Natural killer cell (primary cell): ENCODE data around the gene CTTN. TPM values are rescaled to one million over a fixed set of nuclear protein-coding genes. Genes with fewer than 3 reads are reported as not detected.
"Not testable (repeated sequence)": the region's sequence is repeated elsewhere in the genome, so short reads cannot be mapped to it uniquely, and the experiment has no call there.

Source experiments
- ATAC-seq, 3 donors: fragments of 150-1000 bp in 2 of 3; fragments of 200-7000 bp in 1 of 3; cut with Tn5 transposase; 1 replicate in 1 of 3; 2 replicates in 2 of 3; pipeline ENCODE4 v1.10.0; 2021; ENCODE audit warnings: mild to moderate bottlenecking in 2 of 3, moderate library complexity in 2 of 3
- DNase-seq, 2 donors: peaks; one replicate each; pipeline versions ENCODE4 v3.0.0 to v3.0.0-alpha.2; 2013 to 2021; ENCODE audit warnings: mixed read lengths in 1 of 2
- H3K27ac ChIP-seq: one replicate; pipeline ENCODE4 v1.5.1; 2013; ENCODE audit warnings: mild to moderate bottlenecking, low read length
- H3K27me3 ChIP-seq: one replicate; pipeline ENCODE4 v1.6.1; 2013; ENCODE audit warnings: low read length; ENCODE audit not compliant: control insufficient read depth, insufficient read depth
- H3K36me3 ChIP-seq: one replicate; pipeline ENCODE4 v1.6.1; 2013; ENCODE audit warnings: low read length; ENCODE audit not compliant: control insufficient read depth, insufficient read depth
- H3K4me1 ChIP-seq: one replicate; pipeline ENCODE4 v1.6.1; 2013; ENCODE audit warnings: low read length; ENCODE audit not compliant: control insufficient read depth, insufficient read depth
- H3K4me3 ChIP-seq: one replicate; pipeline ENCODE4 v1.5.1; 2013; ENCODE audit warnings: low read length
- H3K9me3 ChIP-seq: one replicate; pipeline ENCODE4 v1.6.1; 2013; ENCODE audit warnings: low read length; ENCODE audit not compliant: control insufficient read depth, insufficient read depth
- H3K27ac Mint-ChIP-seq, 2 donors: one replicate each; pipeline ENCODE4 v1.8.0; 2022; ENCODE audit warnings: mild to moderate bottlenecking in 2 of 2, mixed read lengths in 2 of 2, moderate library complexity in 1 of 2
- H3K27me3 Mint-ChIP-seq, 2 donors: one replicate each; pipeline ENCODE4 v1.8.0; 2022; ENCODE audit warnings: low read depth in 2 of 2, mixed read lengths in 2 of 2
- H3K36me3 Mint-ChIP-seq: one replicate; pipeline ENCODE4 v1.8.0; 2022; ENCODE audit warnings: mixed read lengths
- H3K4me1 Mint-ChIP-seq, 2 donors: one replicate each; pipeline ENCODE4 v1.8.0; 2022; ENCODE audit warnings: mixed read lengths in 2 of 2
- H3K4me3 Mint-ChIP-seq: one replicate; pipeline ENCODE4 v1.8.0; 2022; ENCODE audit warnings: mild to moderate bottlenecking, moderate library complexity, mixed read lengths
- H3K9me3 Mint-ChIP-seq, 2 donors: one replicate each; pipeline ENCODE4 v1.8.0; 2022; ENCODE audit warnings: mixed read lengths in 2 of 2
- WGBS: methylation state at CpG from one replicate; pipeline ENCODE4 v1.1.7; 2013; ENCODE audit warnings: missing lambda C conversion rate; ENCODE audit not compliant: insufficient coverage; 5-methylcytosine and 5-hydroxymethylcytosine counted together
- intact Hi-C: fragments of 100-400 bp; cut with micrococcal nuclease; formaldehyde crosslinking; loops from one replicate; pipeline ENCODE4 v1.14.2; 2022
- total RNA-seq, 4 donors: library from RNA; stranded (reverse); fragments of 120-200 nt in 1 of 4; gene quantifications; one replicate each; pipeline versions ENCODE4 v1.2.3 to v1.2.4, GENCODE V29; 2013 to 2022
- TF ChIP-seq, protein P1 (sequence below): fragments of 200-600 bp; IDR thresholded peaks from one replicate; pipeline ENCODE4 v1.8.0; 2022; ENCODE audit warnings: antibody characterized with exemption

The CTTN gene
- total RNA-seq, 3 donors from 2014 or later (not counting 1 experiment from before 2014, with no cell fraction given) = 0.59 to 5.8 (median 1.8) TPM

DNA sequence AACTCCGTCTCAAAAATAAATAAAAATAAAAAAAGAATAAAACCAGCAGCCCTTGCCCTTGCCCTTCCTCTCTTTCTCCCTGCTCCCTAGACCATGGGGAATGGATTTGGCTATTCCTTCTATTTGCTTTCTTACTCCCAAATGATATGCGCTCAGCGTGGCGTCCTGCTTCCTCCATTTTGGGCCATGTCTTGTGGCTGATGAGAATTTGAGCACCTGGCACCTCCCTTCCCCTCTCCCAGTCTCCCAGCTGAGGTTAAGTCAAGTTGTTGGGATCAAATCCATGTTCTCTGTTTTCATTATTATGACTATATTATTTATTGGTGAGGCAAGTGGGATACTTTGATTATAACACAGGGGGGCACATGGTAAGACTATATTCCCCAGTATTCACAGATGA is 10.8 kb upstream of the CTTN start:
- Mint-ChIP-seq H3K4me3 (no peak overlapping the region), H3K36me3 (peaks cover 6% of the 10 kb centered on the region), H3K27ac (no peak overlapping the region), H3K4me1 (no peaks in the 10 kb centered on the region), H3K27me3 (peaks cover 26 to 43% of the 10 kb centered on the region in 2 donors), H3K9me3 (no peaks in the 10 kb centered on the region)
- H3K4me1 ChIP-seq = no peaks in the 10 kb centered on the region
- DNase-seq = no peak
- intact Hi-C loops = no loop called here
- no peak for ATAC-seq
- no CpG with 5 or more reads among the region's 4 CpGs for WGBS
- H3K36me3 ChIP-seq = peaks cover 7% of the 10 kb centered on the region
- H3K27me3 ChIP-seq = peaks cover 22% of the 10 kb centered on the region
- TF ChIP-seq, protein P1, sequence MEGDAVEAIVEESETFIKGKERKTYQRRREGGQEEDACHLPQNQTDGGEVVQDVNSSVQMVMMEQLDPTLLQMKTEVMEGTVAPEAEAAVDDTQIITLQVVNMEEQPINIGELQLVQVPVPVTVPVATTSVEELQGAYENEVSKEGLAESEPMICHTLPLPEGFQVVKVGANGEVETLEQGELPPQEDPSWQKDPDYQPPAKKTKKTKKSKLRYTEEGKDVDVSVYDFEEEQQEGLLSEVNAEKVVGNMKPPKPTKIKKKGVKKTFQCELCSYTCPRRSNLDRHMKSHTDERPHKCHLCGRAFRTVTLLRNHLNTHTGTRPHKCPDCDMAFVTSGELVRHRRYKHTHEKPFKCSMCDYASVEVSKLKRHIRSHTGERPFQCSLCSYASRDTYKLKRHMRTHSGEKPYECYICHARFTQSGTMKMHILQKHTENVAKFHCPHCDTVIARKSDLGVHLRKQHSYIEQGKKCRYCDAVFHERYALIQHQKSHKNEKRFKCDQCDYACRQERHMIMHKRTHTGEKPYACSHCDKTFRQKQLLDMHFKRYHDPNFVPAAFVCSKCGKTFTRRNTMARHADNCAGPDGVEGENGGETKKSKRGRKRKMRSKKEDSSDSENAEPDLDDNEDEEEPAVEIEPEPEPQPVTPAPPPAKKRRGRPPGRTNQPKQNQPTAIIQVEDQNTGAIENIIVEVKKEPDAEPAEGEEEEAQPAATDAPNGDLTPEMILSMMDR = no peak
- H3K9me3 ChIP-seq = no peaks in the 10 kb centered on the region
- no peak overlapping the region for H3K4me3 ChIP-seq
- no peak overlapping the region for H3K27ac ChIP-seq

DNA sequence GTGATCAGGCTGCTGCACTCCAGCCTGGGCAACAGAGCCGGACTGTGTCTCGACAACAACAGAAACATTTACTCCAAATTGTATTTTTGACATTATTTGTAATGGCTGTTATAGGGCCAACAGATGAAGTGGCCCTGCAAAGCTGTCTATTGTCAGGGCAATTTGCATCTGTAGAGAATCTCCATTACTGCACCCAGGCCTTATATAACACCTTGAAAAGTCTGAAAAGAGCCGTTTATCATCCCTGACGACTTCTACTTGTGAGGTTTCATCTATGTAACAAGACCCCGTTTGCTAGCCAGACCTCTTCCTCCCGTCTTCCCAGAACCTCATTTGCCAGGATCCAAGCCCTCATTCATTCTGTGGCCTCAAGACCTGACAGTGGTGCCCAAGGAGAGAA is 9.1 kb upstream of the CTTN start:
- DNase-seq (no peak), ATAC-seq (no peak)
- H3K4me3 ChIP-seq = no peak overlapping the region
- no peaks in the 10 kb centered on the region for H3K9me3 Mint-ChIP-seq
- H3K4me1 ChIP-seq = no peaks in the 10 kb centered on the region
- no peaks in the 10 kb centered on the region for H3K9me3 ChIP-seq
- H3K4me3 Mint-ChIP-seq = no peak overlapping the region
- H3K36me3 ChIP-seq = peaks cover 5% of the 10 kb centered on the region
- H3K36me3 Mint-ChIP-seq = peaks cover 3% of the 10 kb centered on the region
- H3K27me3 ChIP-seq = peaks cover 29% of the 10 kb centered on the region
- TF ChIP-seq, protein P1 = no peak
- H3K27ac Mint-ChIP-seq = no peak overlapping the region
- no peak overlapping the region for H3K27ac ChIP-seq
- no peaks in the 10 kb centered on the region for H3K4me1 Mint-ChIP-seq
- intact Hi-C loops = no loop called here
- H3K27me3 Mint-ChIP-seq = peaks cover 42 to 57% of the 10 kb centered on the region in 2 donors
- WGBS = 88% methylated on average over 6 of the region's 6 CpGs

DNA sequence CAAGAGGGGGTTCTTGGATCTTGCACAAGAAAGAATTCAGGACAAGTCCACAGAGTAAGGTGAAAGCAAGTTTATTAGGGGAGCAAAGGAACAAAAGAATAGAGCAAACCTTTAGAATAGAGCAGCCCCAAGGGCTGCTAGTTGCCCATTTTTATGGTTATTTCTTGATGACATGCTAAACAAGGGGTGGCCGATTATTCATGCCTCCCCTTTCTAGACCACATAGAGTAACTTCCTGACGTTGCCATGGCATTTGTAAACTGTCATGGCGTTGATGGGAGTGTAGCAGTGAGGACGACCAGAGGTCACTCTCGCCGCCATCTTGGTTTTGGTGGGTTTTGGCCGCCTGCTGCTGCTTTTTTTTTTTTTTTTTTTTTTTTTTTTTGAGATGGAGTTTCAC is 7.4 kb upstream of the CTTN start:
- DNase-seq, H3K36me3 Mint-ChIP-seq, H3K36me3 ChIP-seq, intact Hi-C loops, H3K27ac ChIP-seq, ATAC-seq, H3K4me3 ChIP-seq, H3K9me3 ChIP-seq, H3K4me3 Mint-ChIP-seq, H3K27ac Mint-ChIP-seq, H3K9me3 Mint-ChIP-seq, H3K4me1 Mint-ChIP-seq, H3K4me1 ChIP-seq: not testable (repeated sequence)
- peaks cover 44% of the 10 kb centered on the region for H3K27me3 ChIP-seq
- peaks cover 56 to 66% of the 10 kb centered on the region in 2 donors for H3K27me3 Mint-ChIP-seq
- 95% methylated on average over 4 of the region's 7 CpGs for WGBS

DNA sequence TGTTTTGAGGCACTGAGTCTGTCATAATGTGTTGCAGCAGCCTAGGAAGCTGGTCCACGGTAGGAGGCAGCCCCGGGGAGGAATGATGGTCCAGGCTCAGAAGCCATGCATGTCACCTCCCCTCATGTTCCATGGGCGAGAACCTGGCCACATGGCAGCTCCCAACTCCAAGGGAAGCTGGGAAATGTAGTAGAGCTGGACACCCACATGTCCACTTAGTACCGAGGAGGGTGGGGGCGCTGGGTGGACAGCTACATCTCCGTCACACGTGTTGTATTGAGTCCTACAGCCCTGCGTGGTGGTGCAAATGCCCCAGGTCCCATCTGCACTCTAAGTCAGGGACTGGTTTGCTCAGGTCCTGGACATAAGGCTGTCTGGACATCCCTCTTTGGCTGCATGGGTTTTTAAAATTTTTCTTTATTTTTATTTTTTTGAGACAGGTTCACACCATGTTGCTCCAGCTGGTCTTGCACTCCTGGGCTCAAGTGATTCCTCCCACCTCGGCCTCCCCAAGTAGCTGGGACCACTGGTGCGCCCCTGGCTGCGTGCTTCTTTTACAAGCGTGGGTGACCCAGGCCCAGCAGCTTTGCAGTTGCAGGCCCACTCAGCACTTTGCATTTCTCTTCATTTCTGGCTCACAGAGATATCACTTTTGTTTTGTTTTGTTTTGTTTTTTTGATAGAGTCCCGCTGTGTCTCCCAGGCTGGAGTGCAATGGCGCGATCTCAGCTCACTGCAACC is 3.9 kb upstream of the CTTN start:
- H3K27ac Mint-ChIP-seq = no peak overlapping the region
- DNase-seq (no peak), ATAC-seq (no peak)
- H3K27ac ChIP-seq = no peak overlapping the region
- peaks cover 64% of the 10 kb centered on the region for H3K27me3 ChIP-seq
- H3K36me3 Mint-ChIP-seq = no peaks in the 10 kb centered on the region
- H3K36me3 ChIP-seq = no peaks in the 10 kb centered on the region
- intact Hi-C loops = no loop called here
- peaks cover 13 to 18% of the 10 kb centered on the region in 2 donors for H3K4me1 Mint-ChIP-seq
- H3K9me3 Mint-ChIP-seq = no peaks in the 10 kb centered on the region
- no peak overlapping the region for H3K4me3 ChIP-seq
- peaks cover 60% of the 10 kb centered on the region in 2 donors for H3K27me3 Mint-ChIP-seq
- no peak overlapping the region for H3K4me3 Mint-ChIP-seq
- peaks cover 21% of the 10 kb centered on the region for H3K4me1 ChIP-seq
- TF ChIP-seq, protein P1 = no peak
- 94% methylated on average over 15 of the region's 15 CpGs for WGBS
- no peaks in the 10 kb centered on the region for H3K9me3 ChIP-seq
